HUDEP-2 (cell line): ENCODE results near the gene RRP1B.
"Not testable (repeated sequence)": the region's sequence is repeated elsewhere in the genome, so short reads cannot be mapped to it uniquely, and the experiment has no call there.

Experiments
- DNase-seq, 76 experiments: peaks; one replicate each; lab custom pipeline; 2025; ENCODE audit not compliant: unreplicated experiment in 76 of 76; lab: John Stamatoyannopoulos, UW

RRP1B gene

GRCh38 chr21:43639470-43640353 lies 19.6 kb upstream of the RRP1B start:
- DNase-seq, result no peak

- no peak for DNase-seq
These were observed 19.0 kb upstream of the RRP1B start for GRCh38 chr21:43640400-43640799.

- no peak for DNase-seq
These were observed 16.2 kb upstream of the RRP1B start for GRCh38 chr21:43643193-43643592.

- DNase-seq, result no peak
These were observed 15.3 kb upstream of the RRP1B start for GRCh38 chr21:43644071-43644470.

GRCh38 chr21:43644609-43645008 lies 14.8 kb upstream of the RRP1B start:
- DNase-seq, result no peak

- peak in 18 of 76 experiments; percentile 8 to 43 (median 22) for DNase-seq
These were observed 14.0 kb upstream of the RRP1B start for GRCh38 chr21:43645136-43645891.

- no peak for DNase-seq
These were observed 13.4 kb upstream of the RRP1B start for GRCh38 chr21:43645976-43646375.

GRCh38 chr21:43646550-43647260 lies 12.7 kb upstream of the RRP1B start:
- peak in 73 of 76 experiments; percentile 37 to 93 (median 82) for DNase-seq

GRCh38 chr21:43648171-43648570 lies 11.2 kb upstream of the RRP1B start:
- DNase-seq, result no peak

- DNase-seq, result not testable (repeated sequence)
These were observed 7.4 kb upstream of the RRP1B start for GRCh38 chr21:43651926-43652325.

GRCh38 chr21:43652616-43653015 lies 6.7 kb upstream of the RRP1B start:
- DNase-seq, result peak in 1 of 76 experiments; percentile 13

- DNase-seq, result no peak
These were observed 5.7 kb upstream of the RRP1B start for GRCh38 chr21:43653626-43654025.

- no peak for DNase-seq
These were observed 4.4 kb upstream of the RRP1B start for GRCh38 chr21:43654806-43655489.

- DNase-seq, result peak in 10 of 76 experiments; percentile 12 to 44 (median 18)
These were observed 1.8 kb upstream of the RRP1B start for GRCh38 chr21:43657355-43658087.

- no peak for DNase-seq
These were observed 1.1 kb upstream of the RRP1B start for GRCh38 chr21:43658088-43658741.

GRCh38 chr21:43658769-43659135 lies 608 bp upstream of the RRP1B start:
- DNase-seq, result no peak

- DNase-seq, result no peak
These were observed 2.9 kb downstream of the RRP1B start for GRCh38 chr21:43662286-43662685.

GRCh38 chr21:43663033-43663432 lies 3.7 kb downstream of the RRP1B start:
- DNase-seq, result no peak

- no peak for DNase-seq
These were observed 5.0 kb downstream of the RRP1B start for GRCh38 chr21:43664358-43664757.
